HepG2 (cell line): ENCODE measurements around the gene CPOX.

Source experiments
- CHD2 ChIP-seq: IDR thresholded peaks from 2 replicates; pipeline ENCODE4 v1.6.1; 2011; ENCODE audit warnings: low read depth, low read length, improper control_type of control experiment
- CTCF ChIP-seq: sonication (generic); formaldehyde crosslinking; IDR thresholded peaks from 2 replicates; pipeline ENCODE4 v1.5.0; 2020; ENCODE audit warnings: mild to moderate bottlenecking, missing genetic modification reagents, moderate library complexity
- ELK4 ChIP-seq: sonication (generic); formaldehyde crosslinking; IDR thresholded peaks from 2 replicates; pipeline ENCODE4 v1.9.0; 2021; ENCODE audit warnings: missing genetic modification reagents, borderline replicate concordance
- EP300 ChIP-seq, 3 experiments: sonication (generic) in 1 of 3; formaldehyde crosslinking in 1 of 3; IDR thresholded peaks; 2 replicates each; pipeline versions ENCODE4 v1.5.1 to v1.6.1; 2011 to 2020; ENCODE audit warnings: low read depth in 2 of 3, low read length in 2 of 3, borderline replicate concordance in 1 of 3, improper control_type of control experiment in 1 of 3, mild to moderate bottlenecking in 1 of 3, missing genetic modification reagents in 1 of 3, moderate library complexity in 1 of 3
- JUNB ChIP-seq: sonication (generic); formaldehyde crosslinking; IDR thresholded peaks from 2 replicates; pipeline ENCODE4 v1.8.0; 2022; ENCODE audit warnings: missing genetic modification reagents, mild to moderate bottlenecking, borderline replicate concordance
- MTF1 ChIP-seq: sonication (generic); formaldehyde crosslinking; IDR thresholded peaks from 2 replicates; pipeline ENCODE4 v1.5.0; 2020; ENCODE audit warnings: missing genetic modification reagents
- NAIF1 ChIP-seq: sonication (generic); formaldehyde crosslinking; IDR thresholded peaks from 2 replicates; pipeline ENCODE4 v1.5.0; 2020; ENCODE audit warnings: mild to moderate bottlenecking, missing genetic modification reagents, borderline replicate concordance
- POGZ ChIP-seq: sonication (generic); formaldehyde crosslinking; IDR thresholded peaks from 2 replicates; pipeline ENCODE4 v1.4.0; 2020; ENCODE audit warnings: mild to moderate bottlenecking, missing genetic modification reagents
- TCF7 ChIP-seq: sonication (generic); IDR thresholded peaks from 2 replicates; pipeline ENCODE4 v1.6.1; 2016; ENCODE audit warnings: antibody characterized with exemption, low read depth
- YY1 ChIP-seq: IDR thresholded peaks from 2 replicates; pipeline ENCODE4 v1.6.1; 2011; ENCODE audit warnings: low read length, low read depth, moderate library complexity, mild to moderate bottlenecking; ENCODE audit not compliant: insufficient read depth, insufficient replicate concordance
- ZNF121 ChIP-seq: sonication (generic); formaldehyde crosslinking; IDR thresholded peaks from 2 replicates; pipeline ENCODE4 v1.5.0; 2020; ENCODE audit warnings: mild to moderate bottlenecking, missing genetic modification reagents
- ZNF589 ChIP-seq: sonication (generic); formaldehyde crosslinking; conservative IDR thresholded peaks from 2 replicates; pipeline ENCODE4 v1.8.0; 2022; ENCODE audit warnings: mild to moderate bottlenecking, moderate library complexity, missing genetic modification reagents

GRCh38 chr3:98599647-98600411 lies 6.4 kb upstream of the CPOX start:
- no peak for TF ChIP-seq YY1
- TF ChIP-seq CTCF (CRISPR knock-in tag), result no peak
- TF ChIP-seq MTF1, result no peak
- TF ChIP-seq EP300 (IDR thresholded peaks at IDR 0.05; ENCODE audit: low read depth in 2 of 2, low read length in 2 of 2), result no peak
- TF ChIP-seq EP300 (CRISPR knock-in tag; IDR thresholded peaks at IDR 0.05; ENCODE audit: borderline replicate concordance), result no peak
- no peak for TF ChIP-seq NAIF1
- TF ChIP-seq ELK4 (CRISPR knock-in tag), result no peak
- no peak for TF ChIP-seq JUNB (CRISPR knock-in tag)
- no peak for TF ChIP-seq CHD2
- TF ChIP-seq ZNF121 (CRISPR knock-in tag), result no peak
- TF ChIP-seq POGZ (CRISPR knock-in tag), result no peak
- no peak for TF ChIP-seq TCF7
- TF ChIP-seq ZNF589 (CRISPR knock-in tag), result no peak
